ENCODE data around the gene MPP4.
"Not testable (repeated sequence)": the region's sequence is repeated elsewhere in the genome, so short reads cannot be mapped to it uniquely, and the experiment has no call there.

Gene MPP4

GRCh38 chr2:201671205-201671604, 27.2 kb downstream of the MPP4 start:
- not testable (repeated sequence) for DNase-seq (ENCODE audit: low spot score)

- DNase-seq (ENCODE audit: low spot score), result no peak
Measured at GRCh38 chr2:201669865-201670264, 28.6 kb downstream of the MPP4 start.

- no peak for DNase-seq (ENCODE audit: low spot score)
Measured at GRCh38 chr2:201668402-201668910, 30.0 kb downstream of the MPP4 start.

GRCh38 chr2:201664334-201664733, 34.1 kb downstream of the MPP4 start:
- DNase-seq (ENCODE audit: low spot score), result no peak

GRCh38 chr2:201661366-201661765, 37.1 kb downstream of the MPP4 start:
- no peak for DNase-seq (ENCODE audit: low spot score)

GRCh38 chr2:201660293-201660895, 38.0 kb downstream of the MPP4 start:
- no peak for DNase-seq (ENCODE audit: low spot score)

GRCh38 chr2:201656740-201657139, 41.7 kb downstream of the MPP4 start:
- DNase-seq (ENCODE audit: low spot score), result no peak

- no peak for DNase-seq (ENCODE audit: low spot score)
Measured at GRCh38 chr2:201656102-201656501, 42.3 kb downstream of the MPP4 start.

- no peak for DNase-seq (ENCODE audit: low spot score)
Measured at GRCh38 chr2:201654616-201655384, 43.6 kb downstream of the MPP4 start.

GRCh38 chr2:201653221-201653620, 45.2 kb downstream of the MPP4 start:
- DNase-seq (ENCODE audit: low spot score), result no peak

- no peak for DNase-seq (ENCODE audit: low spot score)
Measured at GRCh38 chr2:201649442-201649841, 49.0 kb downstream of the MPP4 start.

- DNase-seq (ENCODE audit: low spot score), result no peak
Measured at GRCh38 chr2:201647431-201647830, 51.0 kb downstream of the MPP4 start.

GRCh38 chr2:201644001-201644400, 54.4 kb downstream of the MPP4 start:
- no peak for DNase-seq (ENCODE audit: low spot score)

- peak; percentile 57 for DNase-seq (ENCODE audit: low spot score)
Measured at GRCh38 chr2:201643216-201643890, 55.1 kb downstream of the MPP4 start, which contains the start of gene TMEM237. Gene TMEM237, minus strand, starts transcription at chr2:201643503. Its CDS starts 103 bp downstream, at chr2:201643400.

GRCh38 chr2:201642579-201643215, 55.7 kb downstream of the MPP4 start:
- peak; percentile 88 for DNase-seq (ENCODE audit: low spot score)

GRCh38 chr2:201642086-201642578, 56.3 kb downstream of the MPP4 start:
- DNase-seq (ENCODE audit: low spot score), result no peak

- no peak for DNase-seq (ENCODE audit: low spot score)
Measured at GRCh38 chr2:201639205-201639604, 59.2 kb downstream of the MPP4 start.

GRCh38 chr2:201638326-201638725, 60.1 kb downstream of the MPP4 start:
- DNase-seq (ENCODE audit: low spot score), result no peak

- DNase-seq (ENCODE audit: low spot score), result no peak
Measured at GRCh38 chr2:201633661-201634249, 64.7 kb downstream of the MPP4 start.

GRCh38 chr2:201631041-201631440, 67.4 kb downstream of the MPP4 start:
- no peak for DNase-seq (ENCODE audit: low spot score)

- no peak for DNase-seq (ENCODE audit: low spot score)
Measured at GRCh38 chr2:201630577-201630976, 67.9 kb downstream of the MPP4 start.

- DNase-seq (ENCODE audit: low spot score), result no peak
Measured at GRCh38 chr2:201628545-201628944, 69.9 kb downstream of the MPP4 start.

All from germinal center (tissue), 1 donor.